GM21447 (cell line): ENCODE results near the gene CFAP300.
A peak's percentile ranks its signal among the peaks of the same experiment; 100 is the strongest.

Source experiments
- ATAC-seq: cut with Tn5 transposase; IDR thresholded peaks from one replicate; pipeline ENCODE4 v1.9.1; 2021; ENCODE audit not compliant: unreplicated experiment

The CFAP300 gene

DNA sequence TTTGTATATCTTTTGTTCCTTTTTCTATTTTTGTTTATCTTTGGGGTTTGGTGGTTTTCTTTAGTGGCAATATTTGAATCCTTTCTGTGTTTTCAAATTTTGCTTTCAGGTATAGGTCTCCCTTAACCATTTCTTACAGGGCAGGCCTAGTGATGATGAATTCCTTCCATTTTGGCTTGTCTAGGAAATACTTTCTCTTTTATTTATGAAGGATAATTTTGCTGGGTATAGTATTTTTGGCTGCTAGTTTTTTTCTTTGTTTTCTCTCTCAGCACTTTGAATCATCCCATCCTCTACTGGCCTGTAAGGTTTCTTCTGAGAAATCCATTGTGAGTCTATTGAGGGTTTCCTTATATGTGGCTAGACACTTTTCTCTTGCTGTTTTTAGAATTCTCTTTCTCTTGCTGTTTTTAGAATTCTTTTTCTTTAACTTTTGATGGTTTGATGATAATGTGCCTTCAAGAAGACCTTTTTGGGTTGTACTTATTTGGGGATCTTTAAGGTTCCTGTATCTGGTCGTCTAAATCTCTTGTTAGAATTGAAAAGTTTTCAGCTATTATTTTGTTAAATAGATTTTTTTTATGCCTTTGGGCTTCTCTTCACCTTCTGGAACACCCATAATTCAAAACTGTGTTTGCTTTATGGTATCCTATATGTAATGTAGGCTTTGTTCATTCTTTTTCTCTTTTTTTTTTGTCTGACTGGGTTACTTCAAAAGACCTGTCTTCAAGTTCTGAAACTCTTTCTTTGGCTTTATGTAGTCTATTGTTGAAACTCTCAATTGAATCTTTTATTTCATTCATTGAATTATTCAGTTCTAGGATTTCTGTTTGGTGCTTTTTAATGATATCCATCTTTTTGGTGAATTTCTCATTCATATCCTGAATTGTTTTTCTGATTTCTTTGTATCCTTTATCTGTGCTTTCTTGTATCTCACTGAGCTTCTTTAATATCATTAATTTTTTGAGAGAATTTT is 24.5 kb downstream of the CFAP300 start:
- no peak for ATAC-seq

DNA sequence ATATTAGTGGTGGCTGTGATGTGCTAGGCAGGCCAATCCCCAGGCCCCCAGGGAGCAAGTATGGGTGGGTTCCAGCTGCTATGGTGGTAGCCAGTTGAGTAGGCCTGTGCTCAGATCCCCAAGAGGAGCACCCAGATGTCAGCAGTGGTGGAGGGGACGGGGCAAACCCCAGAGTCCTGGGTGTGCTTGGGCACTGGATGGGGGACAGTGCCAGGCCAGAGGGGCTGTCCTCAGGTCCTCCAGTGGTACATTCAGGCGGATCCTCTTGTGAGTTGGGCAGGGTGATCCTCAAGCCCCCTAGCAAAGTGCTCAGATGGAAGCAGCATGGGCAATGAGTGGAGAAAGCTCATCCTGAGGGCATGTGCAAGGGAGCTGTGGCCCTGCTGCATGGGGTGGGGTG is 26.0 kb downstream of the CFAP300 start:
- no peak for ATAC-seq

DNA sequence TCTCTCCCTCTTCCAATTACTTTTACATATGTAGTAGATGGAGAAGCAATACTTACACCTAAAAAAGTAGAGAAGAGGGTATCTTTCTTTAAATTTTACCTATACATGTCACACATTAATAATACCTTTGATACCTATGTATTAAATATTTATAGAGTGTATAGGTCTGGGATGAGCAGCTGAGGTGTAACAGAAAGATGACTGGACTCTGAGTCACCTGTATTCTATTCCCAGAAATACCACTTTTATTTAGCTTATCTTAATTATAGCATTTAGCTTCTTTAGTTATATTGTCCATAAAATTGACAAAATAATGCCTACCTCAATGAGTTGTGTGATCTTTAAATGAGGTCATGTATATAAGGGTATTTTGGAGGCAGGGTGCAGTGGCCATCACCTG is 32.4 kb downstream of the CFAP300 start:
- ATAC-seq, result no peak

DNA sequence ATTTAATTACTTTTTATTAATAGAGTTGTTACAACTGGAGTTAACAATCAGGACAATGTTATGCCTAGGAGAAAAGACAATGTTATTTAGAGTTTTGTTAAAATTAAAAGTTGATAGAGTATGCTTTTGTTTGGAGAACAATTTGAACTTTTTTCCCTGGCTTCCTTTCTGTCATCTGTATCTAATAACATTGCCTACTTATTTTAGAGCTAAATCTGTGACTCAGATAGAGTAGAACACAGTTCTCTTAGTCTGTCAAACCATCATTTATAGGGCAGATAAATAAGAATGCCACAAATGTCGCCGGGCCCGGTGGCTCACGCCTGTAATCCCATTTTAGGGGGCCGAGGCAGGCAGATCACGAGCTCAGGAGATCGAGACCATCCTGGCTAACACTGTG is 34.1 kb downstream of the CFAP300 start:
- no peak for ATAC-seq

GRCh38 chr11:102085864-102086551 is 38.8 kb downstream of the CFAP300 start:
- ATAC-seq, result no peak

DNA sequence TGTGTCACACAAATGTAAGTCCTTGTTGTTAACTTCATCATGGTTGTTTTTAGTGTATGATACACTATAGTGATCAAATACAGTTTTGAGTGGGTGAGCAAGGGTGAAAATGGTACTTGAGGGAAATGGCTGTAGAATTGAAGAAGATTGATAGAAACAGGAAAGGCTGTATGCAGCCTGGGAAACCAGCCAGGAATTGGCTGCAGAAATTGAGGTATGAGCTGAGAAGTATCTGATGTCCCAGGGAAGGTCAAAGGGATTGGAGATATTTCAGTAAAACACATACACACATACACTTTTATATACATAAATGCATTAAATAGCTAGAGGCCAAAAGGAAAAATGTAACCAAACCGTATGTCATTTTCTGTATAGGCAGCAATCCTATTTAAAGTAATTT is 49.9 kb downstream of the CFAP300 start:
- no peak for ATAC-seq

GRCh38 chr11:102099755-102100154 is 52.5 kb downstream of the CFAP300 start:
- no peak for ATAC-seq

DNA sequence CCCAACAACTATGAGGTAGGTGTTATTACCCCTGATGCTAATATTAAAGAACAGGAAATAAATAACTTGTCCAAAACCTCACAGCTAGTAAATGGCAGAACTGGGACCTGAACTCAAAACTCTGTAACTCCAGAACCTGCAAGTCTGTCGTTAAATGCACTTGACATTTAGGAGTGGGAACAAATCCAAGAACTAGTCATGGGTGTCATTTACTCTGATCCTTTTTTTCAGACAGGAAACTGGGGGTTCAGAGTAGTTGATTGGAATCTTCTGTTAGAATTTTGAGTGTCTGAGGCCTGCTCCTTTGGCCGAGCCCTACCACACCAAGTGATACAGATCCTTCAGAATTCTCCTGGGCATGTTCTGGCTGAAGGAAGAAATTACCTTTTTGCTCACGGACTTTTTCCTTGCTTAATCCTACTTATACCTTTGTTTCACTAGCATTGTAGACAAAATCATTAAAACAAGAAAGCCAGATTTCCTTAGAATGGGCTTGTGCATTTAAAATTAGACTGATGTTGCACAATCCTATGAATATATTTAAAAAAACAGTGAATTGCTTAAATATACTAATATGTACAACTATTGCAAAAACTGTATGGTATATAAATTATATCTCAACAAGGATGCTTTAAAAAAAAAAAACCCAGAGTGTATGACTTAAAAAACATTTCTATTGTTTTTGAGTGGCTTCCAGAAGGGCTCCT is 61.6 kb downstream of the CFAP300 start:
- ATAC-seq, result no peak

DNA sequence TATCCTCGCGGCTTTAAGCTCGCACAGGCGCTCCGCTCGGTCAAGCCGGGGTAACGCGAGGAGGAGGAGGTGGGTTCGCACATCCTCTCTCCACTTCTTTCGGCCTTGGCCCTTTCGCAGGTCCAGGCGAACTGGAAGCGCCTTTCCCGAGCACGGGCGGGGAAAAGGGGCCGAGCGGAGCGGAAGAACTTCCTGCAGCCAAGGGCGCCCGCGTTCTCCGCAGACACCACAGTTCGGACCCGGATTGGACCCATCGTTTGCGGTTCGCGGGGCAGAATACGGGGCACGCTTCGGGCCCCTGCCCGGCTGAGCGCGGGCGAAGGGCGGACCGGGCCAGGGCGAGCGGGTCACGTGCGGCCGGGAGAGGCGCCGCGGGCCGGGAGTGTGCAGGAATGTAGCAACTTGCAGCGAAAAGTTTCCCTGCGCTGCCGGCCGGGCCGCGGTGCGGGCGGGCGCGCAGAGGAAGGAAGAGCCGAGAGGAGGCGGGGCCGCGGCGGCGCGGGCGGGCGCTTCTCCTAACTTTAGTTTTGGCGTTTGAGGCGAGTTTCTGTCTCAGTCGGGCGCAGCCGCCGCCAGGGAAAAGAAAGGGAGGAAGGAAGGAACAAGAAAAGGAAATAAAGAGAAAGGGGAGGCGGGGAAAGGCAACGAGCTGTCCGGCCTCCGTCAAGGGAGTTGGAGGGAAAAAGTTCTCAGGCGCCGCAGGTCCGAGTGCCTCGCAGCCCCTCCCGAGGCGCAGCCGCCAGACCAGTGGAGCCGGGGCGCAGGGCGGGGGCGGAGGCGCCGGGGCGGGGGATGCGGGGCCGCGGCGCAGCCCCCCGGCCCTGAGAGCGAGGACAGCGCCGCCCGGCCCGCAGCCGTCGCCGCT is 62.9 kb downstream of the CFAP300 start, which contains the start of gene YAP1:
TSS of gene YAP1 (plus strand) at position 552 of the 865 bp plus-strand sequence. CDS start 402 bp downstream, outside the sequence.
- peak; percentile 91 for ATAC-seq

- ATAC-seq, result peak; percentile 16
Observed at GRCh38 chr11:102110761-102111010, 63.4 kb downstream of the CFAP300 start.

DNA sequence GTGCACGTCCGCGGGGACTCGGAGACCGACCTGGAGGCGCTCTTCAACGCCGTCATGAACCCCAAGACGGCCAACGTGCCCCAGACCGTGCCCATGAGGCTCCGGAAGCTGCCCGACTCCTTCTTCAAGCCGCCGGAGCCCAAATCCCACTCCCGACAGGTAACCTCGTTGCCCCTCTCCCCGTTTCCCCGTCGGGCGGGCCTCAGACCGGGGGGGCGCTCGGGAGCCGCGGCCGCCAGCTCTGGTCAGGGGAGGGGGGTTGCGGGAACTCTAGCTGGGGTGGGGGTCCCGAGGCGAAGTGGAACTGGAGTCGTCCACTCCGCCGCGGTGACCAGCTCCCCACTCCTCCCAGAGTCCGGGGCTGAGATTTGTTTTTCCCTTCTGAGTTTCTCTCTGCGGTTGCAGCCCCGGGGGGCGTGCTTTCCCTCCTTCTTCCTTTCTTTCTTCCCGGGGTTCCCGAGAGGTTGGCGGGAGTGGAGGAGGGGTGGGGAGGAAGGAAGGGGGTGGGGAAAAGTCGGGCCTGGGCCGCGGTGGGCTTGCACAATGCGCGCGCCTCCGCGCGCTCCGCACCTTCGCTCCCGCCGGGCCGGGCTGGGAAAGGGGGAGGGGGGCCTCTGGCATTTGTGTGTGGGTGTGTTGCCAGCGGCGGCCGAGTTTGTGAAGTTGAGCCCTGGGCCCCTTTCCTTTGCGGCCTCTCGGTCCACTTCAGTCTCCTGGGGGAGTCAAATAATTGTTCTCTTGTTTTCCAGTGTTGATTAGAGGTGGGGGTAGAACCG is 64.0 kb downstream of the CFAP300 start:
- peak; percentile 13 for ATAC-seq

DNA sequence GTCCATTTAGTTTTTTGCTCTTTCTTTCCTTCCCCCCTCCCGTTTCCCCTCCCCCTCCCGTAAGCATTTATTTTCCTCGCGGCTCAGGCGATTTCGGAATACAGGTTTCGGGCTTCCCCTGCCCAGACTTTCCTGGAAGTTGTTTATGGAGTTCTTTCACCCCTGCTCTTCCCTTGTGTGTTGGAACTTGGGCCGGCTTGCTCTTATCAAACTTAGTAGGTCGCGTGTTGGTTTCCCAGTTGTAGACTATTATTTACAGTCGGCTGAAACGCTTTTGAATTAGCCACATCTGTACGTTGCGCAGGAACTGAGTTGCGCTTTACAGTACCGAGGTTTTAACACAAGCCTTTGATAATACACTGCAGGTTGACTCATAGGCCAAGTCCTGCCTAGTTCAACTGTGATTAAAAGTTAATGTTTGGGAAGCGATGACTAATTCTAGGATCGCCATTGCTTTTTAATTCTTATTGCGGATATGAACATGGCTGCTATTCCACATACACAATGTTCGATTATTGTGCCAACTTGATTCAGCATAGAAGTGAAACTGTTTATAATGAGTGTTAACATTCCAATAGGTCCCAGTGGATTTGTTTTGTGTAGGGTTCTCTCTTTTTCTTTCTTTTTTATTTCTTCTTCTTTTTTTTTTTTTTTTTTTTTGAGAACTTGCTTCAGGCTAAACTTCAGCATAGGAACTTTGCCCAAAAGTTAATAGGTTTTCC is 64.7 kb downstream of the CFAP300 start:
- no peak for ATAC-seq

DNA sequence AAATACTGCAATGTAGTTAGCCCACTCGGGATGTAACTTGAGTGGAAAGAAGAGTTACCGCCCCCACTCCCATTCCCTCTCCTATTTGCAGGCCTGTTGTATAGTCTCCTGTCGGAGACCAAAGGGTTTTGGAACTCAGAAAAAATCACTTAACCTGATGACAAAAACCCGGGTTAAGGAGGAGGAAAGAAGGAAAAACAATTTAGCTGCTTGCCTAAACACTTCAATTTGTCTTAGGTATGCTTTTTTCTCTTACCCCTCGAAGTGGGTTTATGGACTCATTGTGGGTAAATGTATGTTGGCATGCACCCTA is 65.2 kb downstream of the CFAP300 start:
- no peak for ATAC-seq

GRCh38 chr11:102114032-102114431 is 66.8 kb downstream of the CFAP300 start:
- ATAC-seq, result no peak

- ATAC-seq, result no peak
Observed at GRCh38 chr11:102115557-102115956, 68.3 kb downstream of the CFAP300 start.

GRCh38 chr11:102116453-102117205 is 69.4 kb downstream of the CFAP300 start:
- no peak for ATAC-seq

DNA sequence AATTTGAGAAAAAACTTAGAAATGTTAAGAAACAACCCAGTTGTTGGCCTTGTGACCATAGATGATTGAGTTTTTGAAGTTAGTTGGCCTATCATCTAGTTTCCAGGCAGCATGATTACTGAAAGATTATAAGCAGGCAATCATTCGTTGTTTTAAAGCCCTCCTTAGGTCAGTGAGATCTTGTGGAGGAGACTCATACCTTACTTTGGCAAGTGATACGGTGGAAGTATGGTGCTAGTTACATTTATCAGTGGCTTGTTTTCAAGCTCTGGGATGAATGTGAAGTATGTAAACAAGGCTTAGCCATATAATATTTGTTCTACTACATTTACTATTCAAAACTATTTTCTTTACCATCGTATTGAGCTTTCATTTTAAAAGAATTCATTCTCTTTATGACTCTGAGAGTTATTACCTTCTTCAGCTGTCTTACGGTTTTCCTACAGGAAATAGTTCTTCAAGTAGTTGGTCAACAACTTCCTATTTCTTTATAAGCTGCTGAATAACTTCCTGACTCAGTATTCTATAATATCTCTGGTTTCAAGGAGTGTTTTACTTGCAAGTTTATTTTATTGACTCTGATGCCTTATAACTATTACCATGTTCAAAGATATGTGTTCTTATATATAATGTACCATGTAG is 70.4 kb downstream of the CFAP300 start:
- ATAC-seq, result no peak

DNA sequence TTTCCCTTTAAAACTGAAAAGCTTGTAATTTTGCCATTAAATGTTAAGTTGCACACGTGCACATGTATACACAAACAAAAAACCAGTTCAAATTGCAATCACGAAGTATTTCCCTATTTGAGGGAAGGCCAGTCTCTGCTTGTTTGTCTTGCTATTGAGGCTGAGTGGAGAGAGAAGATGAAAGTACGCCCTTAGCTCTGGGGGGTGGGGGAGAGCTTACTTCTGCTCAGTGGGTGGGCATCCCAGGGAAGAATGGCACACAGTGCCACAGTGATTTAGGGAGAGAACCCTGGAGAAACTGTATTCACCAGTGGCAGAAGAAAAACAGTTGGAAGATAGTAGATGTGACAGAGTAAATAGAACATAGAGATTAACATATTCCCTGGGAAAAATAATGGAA is 71.7 kb downstream of the CFAP300 start:
- no peak for ATAC-seq
